Fibroblast of skin of right quadriceps (primary cell): Measurements from ENCODE around the gene RHBDD1.
"Not testable (repeated sequence)": the region's sequence is repeated elsewhere in the genome, so short reads cannot be mapped to it uniquely, and the experiment has no call there.

Source experiments
- DNase-seq: peaks from one replicate; pipeline ENCODE4 v3.0.0-alpha.2; 2013

Gene RHBDD1

DNA sequence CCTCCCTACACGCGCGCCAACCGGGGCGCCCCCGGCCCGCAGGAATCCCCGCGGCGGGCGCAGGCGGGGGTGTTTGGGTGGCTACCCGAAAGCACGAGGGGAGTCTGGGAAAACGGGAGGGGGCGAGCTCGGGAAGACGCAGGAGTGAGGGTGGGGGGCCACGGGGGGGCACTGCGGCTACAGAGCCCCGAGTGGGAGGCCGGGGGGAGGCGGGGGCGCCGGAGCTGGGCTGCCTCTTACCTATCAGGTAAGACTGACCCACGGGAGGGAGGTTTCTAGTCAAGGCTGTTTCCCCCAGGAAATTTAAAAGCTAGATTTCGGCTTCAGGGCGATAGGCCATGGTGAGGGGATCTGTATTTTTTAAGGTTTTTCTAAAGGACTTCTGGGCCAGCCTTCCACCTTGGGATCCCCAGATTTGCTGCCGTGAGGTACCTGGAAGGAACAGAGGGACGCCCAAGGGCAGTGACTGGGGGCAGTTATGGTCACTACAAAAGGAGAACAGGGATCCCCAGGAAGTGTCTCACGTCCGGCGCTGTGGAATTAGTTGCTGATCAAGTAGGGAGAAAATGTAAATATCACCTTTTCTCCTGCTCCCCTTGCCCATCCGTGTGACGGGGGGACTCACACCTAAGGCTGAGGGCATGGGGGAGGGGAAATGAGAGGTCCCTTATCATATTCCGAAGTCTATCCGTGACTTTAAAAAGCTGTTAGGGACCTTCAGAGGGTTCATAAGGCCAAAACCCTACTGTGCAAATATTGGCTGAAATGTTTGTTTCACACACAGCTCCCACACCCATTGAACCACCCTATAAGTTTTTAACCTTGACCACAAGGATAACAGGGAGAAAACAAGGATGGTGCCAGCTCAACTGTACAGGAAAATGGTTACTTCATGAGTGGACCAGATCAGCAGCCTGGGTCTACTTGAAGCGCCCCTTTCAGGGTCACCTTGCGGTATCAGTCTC, 35.6 kb upstream of the RHBDD1 start:
- DNase-seq = no peak

GRCh38 chr2:226800941-226801784, 34.7 kb upstream of the RHBDD1 start:
- DNase-seq = peak; percentile 77

GRCh38 chr2:226802573-226802972, 33.3 kb upstream of the RHBDD1 start:
- DNase-seq = peak; percentile 83

- no peak for DNase-seq
Observed at GRCh38 chr2:226803410-226803809, 32.4 kb upstream of the RHBDD1 start.

DNA sequence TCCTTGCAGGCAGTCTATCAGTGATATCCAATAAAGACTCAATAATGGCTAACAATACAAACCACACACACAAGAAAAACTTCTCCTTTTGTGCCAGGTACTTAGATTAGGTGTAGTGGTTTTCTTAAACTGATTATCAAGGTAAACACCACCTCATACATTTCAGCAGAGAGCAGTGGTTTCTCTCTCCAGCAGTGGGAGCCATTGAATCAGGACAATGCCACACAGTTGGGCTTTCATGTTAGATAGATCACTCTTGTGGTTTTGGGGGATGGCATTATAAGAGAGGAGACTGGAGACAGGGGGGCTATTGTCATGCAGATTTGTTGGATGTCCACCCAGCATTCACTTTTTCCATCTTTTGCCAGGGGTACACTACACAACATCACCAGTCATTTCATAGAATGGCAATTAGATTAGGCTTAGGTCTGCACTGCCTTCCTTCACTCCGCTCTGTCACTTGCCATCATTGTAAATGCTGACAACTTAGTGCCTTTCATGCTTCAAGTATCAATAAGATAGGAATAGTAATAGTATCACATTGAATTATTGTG, 22.6 kb upstream of the RHBDD1 start:
- no peak for DNase-seq

DNA sequence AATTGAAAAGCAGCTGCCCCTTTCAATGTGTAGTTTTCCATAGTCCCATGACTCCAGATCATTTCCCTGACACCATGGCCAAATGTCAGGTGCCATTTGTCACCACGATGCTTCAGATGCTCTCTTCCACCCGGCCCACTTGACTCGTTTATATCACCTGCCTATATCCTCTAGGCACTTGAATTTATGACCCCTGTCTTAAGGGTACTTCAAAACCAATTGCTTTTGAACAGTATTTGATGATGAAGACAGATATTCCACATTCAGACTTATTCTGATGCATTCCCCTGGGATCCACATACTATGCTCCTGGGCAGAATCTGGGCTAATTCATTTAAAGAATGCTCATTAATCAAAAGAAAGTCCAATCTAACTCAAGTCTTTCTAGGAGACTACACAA, 16.9 kb upstream of the RHBDD1 start:
- no peak for DNase-seq

- no peak for DNase-seq
Observed at GRCh38 chr2:226825056-226825455, 10.8 kb upstream of the RHBDD1 start.

DNA sequence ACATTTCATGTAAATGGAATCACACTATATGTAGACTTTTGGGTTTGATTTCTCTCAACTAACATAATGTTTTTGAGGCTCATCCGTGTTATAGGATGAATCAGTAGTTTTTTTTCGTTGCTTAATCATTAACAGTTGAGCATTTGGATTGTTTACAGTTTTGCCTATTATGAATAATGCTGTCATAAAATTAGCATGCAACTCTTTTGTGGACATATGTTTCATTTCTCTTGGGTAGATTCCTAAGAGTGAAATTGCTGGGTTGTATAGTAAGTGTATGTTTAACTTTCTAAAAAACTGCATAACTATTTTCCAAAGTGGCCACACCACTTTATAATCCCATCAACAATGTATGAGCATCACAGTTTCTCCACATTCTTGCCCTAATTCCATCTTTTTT, 7.7 kb upstream of the RHBDD1 start:
- DNase-seq = peak; percentile 78

GRCh38 chr2:226829721-226830631, 5.9 kb upstream of the RHBDD1 start:
- DNase-seq = no peak

- no peak for DNase-seq
Observed at GRCh38 chr2:226831266-226831665, 4.6 kb upstream of the RHBDD1 start.

DNA sequence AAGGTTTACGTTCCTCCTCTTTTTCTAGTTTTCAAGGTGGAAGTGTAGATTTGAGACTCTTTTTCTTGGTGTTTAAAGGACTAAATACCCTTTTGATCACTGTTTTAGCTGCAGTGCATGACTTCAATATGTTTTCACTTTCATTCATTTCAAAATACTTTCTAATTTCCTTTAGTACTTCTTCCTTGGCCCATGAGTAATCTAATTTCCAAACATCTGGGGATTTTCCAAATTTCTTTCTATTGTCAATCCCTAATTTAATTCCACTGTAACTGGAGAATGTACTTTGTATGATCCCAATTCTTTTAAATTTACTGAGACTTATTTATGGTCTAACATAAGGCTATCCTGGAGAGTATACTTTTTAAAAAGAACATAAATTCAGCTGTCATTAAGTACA, 3.8 kb upstream of the RHBDD1 start:
- DNase-seq = peak; percentile 4

DNA sequence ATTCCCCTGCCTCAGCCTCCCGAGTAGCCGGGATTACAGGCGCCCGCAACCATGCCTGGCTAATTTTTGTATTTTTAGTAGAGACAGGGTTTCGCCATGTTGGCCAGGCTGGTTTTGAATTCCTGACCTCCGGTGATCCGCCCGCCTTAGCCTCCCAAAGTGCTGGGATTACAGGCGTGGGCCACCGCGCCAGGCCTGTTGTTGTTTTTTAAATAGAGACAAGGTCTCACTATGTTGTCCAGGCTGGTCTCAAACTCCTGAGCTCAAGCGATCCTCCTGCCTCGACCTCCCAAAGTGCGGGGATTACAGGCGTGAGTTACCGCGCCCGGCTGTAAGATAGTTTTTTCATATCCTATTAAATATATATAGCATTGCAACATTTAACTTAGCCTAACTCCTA, 974 bp upstream of the RHBDD1 start:
- DNase-seq = not testable (repeated sequence)

DNA sequence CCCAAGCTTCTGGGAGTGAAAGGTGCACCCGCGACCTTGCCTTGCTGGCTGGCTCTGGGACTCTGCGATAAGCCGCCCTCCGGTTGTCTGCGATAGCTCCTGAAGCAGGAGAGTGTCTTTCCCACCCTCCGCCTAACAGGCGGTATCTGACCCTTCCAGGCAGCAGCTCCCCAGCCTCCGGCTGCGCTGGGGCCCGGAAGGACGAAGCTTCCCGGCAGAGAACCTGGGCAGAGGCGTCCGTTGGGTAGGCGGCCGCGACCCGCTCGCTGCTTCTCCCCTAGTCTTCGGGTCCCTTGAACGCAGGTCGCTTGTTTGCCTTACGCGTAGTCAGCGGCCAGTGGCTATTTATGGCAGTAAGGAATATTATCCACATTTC, 446 bp upstream of the RHBDD1 start:
- no peak for DNase-seq

DNA sequence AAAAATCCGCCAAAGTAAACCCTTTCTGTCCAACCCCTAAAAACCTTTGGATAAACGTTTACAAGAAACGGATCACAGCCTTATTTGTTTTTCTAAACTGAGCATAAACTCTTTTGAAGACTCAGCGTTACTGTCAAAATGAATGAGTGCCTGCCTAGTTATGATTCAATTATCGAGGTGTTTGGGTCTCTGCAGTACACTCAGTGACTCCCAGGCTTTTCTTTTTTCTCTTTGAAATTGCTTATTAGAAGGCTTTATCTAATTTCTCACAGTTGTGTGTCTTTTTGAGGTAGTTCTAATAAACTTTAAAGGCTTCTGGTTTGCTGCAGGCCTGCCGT, 663 bp downstream of the RHBDD1 start:
- no peak for DNase-seq

- DNase-seq = no peak
Observed at GRCh38 chr2:226837334-226837733, 1.5 kb downstream of the RHBDD1 start.

DNA sequence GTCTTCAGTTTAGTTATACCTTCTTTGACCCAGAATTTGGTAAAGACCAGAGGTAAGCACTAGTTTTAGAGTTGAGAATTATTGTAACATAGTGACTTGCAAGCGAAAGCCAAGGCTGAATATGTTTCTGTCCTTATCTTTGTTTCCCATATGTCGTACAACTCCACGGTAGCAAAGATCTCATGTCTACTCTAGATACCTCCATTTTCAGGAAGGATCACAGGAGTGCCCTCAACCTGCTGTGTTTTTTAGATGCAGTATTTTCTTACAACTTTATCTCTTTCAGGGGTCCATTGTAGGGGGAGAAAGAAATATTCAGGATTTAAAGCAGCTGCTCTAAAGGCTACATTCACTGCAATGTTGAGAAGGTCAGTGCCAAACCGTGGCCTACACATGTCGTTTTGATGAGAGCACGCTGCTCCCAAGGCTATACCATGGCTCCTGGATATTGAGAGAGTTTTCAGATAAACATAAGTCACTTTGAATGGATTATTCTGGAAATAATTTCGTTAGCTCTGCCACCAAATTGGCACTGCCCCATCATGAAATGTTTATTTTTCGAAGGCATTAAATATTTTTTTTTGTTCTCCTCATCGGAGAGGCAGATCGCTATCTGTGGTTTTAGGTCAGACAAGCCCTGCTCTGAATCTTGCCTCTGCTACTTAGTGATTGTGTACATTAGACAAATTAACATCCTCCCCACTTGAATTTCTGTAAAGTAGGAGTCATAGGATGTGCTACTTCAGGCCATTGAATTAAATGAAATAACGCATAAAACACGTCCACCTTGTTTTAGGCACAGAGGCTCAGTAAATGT, 2.1 kb downstream of the RHBDD1 start:
- no peak for DNase-seq

- DNase-seq = no peak
Observed at GRCh38 chr2:226838722-226839121, 2.9 kb downstream of the RHBDD1 start.

DNA sequence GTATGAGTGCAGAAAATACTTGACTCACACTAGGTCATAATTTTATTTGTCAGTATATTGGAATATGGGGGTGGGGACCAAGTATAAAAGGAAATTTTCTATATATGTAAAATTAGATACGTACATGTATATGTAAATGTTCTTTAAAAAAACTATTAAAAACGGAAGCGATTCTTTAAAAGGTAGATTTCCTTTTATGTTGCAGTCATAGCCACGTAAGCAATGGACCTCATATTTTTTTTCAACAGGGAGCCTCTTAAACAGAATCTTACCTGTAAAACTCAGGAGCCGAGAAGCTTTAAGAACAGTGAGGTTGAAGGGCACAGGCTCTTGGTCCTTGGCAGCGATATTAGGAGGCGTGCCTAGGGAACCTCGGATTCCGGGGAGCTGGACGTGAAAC, 3.3 kb downstream of the RHBDD1 start:
- DNase-seq = no peak

GRCh38 chr2:226839951-226840350, 4.1 kb downstream of the RHBDD1 start:
- DNase-seq = no peak

DNA sequence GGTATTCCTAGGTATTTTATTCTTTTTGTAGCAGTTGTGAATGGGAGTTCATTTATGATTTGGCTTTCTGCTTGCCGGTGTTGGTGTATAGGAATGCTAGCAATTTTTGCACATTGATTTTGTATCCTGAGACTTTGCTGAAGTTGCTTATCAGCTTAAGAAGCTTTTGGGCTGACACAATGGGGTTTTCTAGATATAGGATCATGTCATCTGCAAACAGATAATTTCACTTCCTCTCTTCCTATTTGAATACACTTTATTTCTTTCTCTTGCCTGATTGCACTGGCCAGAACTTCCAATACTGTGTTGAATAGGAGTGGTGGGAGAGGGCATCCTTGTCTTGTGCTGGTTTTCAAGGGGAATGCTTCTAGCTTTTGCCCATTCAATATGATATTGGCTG, 7.1 kb downstream of the RHBDD1 start:
- not testable (repeated sequence) for DNase-seq

- DNase-seq = no peak
Observed at GRCh38 chr2:226845386-226846116, 9.7 kb downstream of the RHBDD1 start.
